T1000 (cell line): ENCODE measurements around the gene RBFA.
A peak's percentile ranks its signal among the peaks of the same experiment; 100 is the strongest.

Experiments
- DNase-seq: peaks from one replicate; lab custom pipeline; 2025; ENCODE audit warnings: mixed read lengths; lab: John Stamatoyannopoulos, UW

The RBFA gene

GRCh38 chr18:80029690-80030089, 4.5 kb upstream of the RBFA start:
- DNase-seq = no peak

DNA sequence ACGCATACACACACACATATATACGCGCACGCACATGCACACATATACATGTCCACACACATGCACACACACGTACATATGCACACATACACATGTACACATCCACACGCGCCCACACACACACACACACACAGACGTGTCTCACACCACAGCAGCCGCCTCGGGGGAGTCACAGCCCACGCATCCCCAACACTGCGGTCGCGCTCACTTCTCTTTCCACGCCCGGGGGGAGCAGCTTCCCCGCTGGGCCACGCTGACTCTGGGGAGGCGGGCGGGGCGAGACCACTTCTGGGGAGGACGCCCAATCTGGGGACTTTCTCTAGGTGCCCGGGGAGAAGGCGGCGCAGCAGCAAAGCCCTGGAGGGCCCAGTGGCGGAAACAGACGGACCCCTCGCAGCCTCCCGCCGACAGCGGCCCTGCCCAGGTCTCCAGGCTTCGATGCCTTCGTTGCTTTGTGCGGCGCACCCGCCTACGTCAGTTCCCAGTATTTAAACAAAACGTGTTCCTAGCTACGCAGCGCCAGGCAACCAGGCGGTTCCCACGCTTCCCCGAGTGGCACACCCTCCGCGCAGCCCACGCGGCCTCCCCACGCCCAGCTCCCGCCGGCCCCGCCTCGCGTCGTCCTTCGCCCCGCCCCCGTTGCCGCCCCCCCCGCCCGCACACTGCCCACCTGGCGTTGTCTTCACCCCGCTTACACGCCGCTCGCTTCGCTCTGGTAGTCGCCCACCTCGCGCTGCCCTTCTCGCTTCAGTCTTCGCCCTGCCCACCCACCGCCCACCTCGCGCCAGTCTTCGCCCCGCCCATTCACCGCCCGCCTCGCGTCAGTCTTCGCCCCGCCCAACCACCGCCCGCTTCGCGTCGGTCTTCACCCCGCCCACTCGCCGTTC, 810 bp upstream of the RBFA start:
- DNase-seq = peak; percentile 78

DNA sequence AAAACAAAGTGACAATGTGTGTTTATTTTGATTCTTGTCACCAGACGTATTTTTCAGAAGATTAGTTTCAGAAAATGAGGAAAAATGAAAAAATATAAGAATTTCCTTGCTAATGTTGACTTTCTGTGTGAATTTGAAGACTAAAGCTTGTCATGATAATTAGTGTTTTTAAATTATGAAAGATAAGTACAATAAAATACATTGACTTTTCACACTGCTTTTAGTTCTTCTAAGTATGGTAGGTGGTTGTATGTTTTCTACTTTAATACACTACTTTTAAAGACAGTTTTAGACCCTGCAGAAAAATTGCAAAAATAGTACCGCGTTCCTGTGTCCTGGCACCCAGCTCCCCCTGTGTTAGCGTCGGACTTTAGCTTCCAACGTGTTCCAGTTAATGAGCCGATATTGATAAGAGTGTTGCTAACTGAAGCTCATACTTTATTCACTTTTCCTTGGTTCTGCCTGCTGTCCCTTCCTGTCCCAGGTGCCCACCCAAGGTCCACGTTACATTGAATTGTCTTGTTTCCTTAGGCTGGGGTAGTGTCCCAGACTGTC, 695 bp downstream of the RBFA start:
- no peak for DNase-seq

DNA sequence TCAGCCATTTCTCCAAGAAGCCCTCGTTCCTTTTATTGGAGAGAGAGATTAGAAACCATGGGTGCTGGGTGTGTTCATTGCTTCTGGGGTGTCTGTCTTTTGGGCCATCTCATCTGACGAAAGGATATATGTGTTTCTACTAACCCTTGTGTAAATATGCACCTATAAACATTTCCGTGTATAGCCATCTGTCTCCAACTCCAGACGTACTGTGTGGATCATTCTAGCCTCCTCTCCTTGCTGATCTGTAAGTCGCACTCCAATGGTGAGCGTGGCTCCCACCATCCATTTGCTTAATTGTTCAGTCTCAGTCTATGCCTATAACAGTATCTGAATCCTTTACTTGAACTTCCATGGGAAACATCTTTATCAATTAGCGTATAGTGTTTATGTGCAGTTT, 1.8 kb downstream of the RBFA start:
- DNase-seq = no peak

- DNase-seq = no peak
Observed at GRCh38 chr18:80037300-80037699, 3.1 kb downstream of the RBFA start.

DNA sequence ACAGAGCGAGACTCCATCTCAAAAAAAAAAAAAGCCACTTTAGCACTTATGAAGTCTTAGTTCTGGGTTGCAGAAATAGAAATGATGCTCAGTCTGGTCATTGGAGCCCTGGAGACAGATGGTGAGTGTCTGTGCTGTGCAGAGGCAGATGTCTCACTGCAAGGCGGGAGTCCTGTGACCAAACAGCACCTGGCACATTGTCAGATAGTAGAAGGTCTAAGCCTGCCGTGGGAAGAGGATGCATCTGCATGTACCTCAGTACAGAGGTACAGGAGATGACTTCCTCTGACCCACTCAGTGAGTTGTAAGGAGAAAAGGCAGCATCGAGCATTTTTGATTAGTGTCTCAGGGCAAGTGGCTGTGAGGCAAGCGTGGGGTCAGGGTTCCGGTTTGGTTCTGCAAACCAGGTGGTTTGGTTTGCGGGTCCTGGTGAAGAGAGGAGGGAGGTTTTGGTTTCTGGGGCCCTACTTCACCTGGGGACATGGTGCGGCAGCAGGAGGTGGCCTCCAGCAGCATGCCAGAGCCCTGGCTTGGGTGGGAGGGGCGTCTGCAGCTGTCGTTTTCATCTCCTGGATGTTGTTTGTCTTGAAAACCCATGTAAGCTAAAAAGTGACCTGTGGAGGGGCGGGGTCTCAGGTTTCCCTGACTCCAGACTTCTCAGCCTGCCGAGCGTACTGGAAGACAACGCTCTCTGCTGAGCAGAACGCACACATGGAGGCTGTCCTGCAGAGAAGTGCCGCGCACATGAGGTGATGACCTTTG, 3.8 kb downstream of the RBFA start:
- no peak for DNase-seq

DNA sequence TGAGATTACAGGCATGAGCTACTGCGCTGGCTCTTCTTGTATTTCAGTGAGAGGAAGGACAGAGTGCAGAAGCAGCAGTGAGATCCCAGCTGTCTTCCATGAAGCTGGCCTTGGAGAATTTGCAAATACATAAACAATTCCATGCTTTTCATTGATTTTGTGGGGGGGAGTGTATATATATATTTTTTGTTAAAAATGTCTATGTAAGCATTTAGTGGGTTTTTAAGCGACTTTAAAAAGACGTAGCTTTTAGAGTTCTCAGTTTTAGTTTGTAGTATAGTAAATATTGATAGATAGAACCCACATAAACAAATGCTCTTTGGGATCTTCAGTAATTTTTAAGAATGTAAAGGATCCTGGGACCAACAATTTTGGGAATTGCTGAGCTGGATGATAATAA, 6.3 kb downstream of the RBFA start:
- DNase-seq = no peak

DNA sequence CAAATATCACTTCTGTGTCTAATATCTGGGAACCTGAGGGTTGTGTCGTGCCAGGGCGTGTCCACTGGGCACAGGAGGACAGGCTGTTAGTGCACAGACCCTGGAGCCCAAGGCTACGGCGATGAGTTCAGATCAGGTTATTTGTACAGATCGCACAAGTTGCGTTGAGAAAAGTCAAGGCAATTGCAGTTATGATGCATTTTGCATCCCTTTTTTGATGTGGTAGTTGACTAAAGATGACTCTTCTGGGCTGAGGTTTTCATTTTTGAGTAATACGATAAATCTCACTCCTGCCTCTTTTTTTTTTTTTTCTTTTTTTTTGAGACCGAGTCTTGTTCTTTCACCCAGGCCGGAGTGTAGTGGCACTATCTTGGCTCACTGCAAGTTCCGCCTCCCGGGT, 7.2 kb downstream of the RBFA start:
- no peak for DNase-seq

DNA sequence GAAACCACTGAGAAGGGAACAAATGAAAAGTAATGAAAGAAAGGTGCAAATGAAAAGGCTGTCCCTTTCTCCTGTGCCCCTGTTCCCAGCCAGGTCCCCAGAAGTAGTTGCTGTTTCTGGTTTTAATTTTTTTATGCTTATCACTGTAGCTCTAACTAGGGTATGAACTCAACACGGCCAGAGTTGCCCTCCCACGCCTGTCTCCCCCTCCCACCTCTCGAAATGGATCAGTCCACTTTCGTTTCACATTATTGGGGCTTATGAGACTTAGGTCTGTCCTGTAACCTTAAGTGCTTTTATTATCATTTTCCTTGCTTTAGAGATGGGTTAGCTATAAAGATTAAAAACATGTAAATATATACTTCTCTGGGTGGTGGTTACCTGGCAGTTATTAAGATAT, 8.6 kb downstream of the RBFA start:
- no peak for DNase-seq

- DNase-seq = no peak
Observed at GRCh38 chr18:80044072-80044471, 9.8 kb downstream of the RBFA start.

- DNase-seq = no peak
Observed at GRCh38 chr18:80046011-80046410, 11.8 kb downstream of the RBFA start.

DNA sequence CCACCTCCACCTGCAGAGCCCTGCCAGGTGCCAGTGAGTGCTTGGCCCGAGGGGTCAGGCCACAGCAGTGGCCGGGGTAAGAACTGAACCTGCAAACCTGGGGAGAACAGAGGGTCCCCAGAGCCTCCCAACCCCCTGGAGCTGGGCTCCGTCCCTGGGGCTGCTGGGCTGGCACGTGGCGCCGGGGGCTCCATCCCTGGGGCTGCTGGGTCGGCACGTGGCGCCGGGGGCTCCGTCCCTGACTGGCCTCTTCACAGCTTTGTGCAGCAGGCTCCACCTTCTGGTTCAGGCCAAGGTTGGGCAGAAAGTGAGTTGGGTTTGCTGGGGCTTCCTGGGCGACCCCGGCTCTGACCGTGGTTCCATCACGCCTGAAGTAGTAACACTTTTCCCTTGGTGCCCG, 12.2 kb downstream of the RBFA start:
- DNase-seq = no peak

DNA sequence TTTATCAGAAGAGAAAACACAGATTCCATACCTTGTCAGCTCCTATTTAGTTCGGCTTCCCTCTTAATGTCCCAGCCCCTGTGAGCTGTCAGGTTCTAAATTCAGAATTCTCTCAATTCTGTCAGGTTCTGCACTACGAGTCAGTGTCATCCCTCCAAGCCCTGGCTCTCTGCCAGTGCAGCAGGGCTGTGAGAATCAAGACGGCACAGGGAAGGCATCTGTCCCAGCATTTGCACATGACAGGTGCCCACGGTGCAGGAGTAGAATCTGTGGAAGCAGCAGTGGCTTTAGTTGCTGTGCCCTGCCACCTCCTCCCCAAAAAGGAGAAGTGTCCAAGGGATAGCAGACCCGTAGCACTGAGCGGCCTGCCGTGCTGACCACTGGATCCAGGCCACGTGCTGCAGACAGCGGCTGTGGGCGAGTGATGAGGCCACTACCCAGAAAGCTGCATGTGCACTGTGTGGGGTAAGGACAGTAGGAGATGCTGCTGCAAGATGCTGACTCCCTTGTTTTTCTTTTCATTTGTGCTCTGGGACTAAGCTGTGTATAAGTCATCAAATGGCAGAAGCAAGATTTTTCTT, 12.8 kb downstream of the RBFA start:
- DNase-seq = no peak

- DNase-seq = no peak
Observed at GRCh38 chr18:80050797-80051196, 16.6 kb downstream of the RBFA start.

GRCh38 chr18:80056095-80056494, 21.9 kb downstream of the RBFA start:
- DNase-seq = no peak

GRCh38 chr18:80059945-80060344, 25.7 kb downstream of the RBFA start:
- DNase-seq = no peak

GRCh38 chr18:80065705-80066104, 31.5 kb downstream of the RBFA start:
- DNase-seq = no peak

- DNase-seq = no peak
Observed at GRCh38 chr18:80067321-80067720, 33.1 kb downstream of the RBFA start.

- DNase-seq = no peak
Observed at GRCh38 chr18:80067897-80068296, 33.7 kb downstream of the RBFA start.

DNA sequence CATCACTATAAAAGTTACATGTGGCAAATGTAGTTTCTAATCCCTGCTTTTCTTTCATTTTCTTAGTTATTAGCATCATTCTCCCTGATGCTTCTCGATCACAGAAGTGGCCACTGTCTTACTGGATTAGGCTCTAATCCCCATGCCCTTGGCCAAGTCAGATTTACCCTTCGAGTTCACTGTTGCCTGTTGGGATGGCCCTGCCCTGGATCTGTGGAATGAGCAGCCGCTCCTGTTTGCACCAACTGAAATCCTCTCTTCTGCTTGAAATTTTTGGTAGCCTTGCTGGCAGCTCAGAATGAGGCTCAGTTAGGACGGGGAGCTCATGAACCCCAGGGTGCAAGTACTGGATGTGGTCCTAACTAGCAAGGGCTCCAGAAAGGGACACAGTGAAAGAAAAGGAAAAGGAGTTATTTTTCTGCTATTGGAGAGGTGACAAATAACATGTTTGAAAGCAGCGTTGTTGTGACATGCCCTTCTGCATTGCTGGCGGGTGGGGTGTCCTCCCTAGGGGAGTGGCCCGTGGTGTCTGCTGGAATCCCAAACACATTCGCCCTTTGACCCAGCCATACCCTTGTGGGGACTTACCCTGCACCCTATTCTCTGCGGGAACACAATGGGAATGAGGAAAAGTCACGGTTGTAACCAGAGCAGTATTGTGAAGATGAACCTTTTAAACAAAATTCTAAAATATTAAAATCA, 34.5 kb downstream of the RBFA start:
- DNase-seq = no peak

- DNase-seq = no peak
Observed at GRCh38 chr18:80070825-80071224, 36.6 kb downstream of the RBFA start.

- DNase-seq = no peak
Observed at GRCh38 chr18:80074183-80074582, 39.9 kb downstream of the RBFA start.
